ENCODE data around the gene SNX25.

DNA sequence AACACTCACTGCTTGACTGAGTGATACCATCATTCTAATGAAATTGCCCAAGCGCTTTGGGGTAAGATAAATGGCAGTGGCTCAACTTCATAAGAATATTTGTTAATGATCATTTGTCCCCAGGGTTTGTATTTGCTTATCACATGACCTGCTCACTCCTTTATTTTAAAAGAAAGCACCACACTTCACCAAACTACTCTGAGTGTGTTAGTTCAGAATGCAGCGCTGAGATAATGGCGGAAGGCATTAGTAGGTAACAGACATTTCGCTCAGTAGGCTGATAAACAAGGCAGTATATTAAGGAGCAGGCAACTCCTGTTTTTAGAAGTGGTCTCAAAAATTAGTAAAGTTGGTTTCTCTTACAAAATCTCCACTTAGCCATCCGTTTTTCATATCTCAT is 1.6 kb downstream of the SNX25 start:
- no peak for TF ChIP-seq CTCF (IDR thresholded peaks at IDR 0.05)
- TF ChIP-seq POLR2A (IDR thresholded peaks at IDR 0.05), result no peak

Data from Peyer's patch (tissue), 4 donors.